MCF 10A (cell line): Measurements from ENCODE around the gene TM9SF2. TPM values are rescaled to one million over a fixed set of nuclear protein-coding genes. Genes with fewer than 3 reads are reported as not detected.

Experiments
- BruUV-seq: library from RNA; stranded (reverse); fragments of 400-500 nt; replicated peaks from 2 replicates; lab custom pipeline; 2021; lab: Mats Ljungman, UMichigan
- CTCF ChIA-PET: fragments of 300-600 bp; sonication (Branson Sonifier 250); formaldehyde crosslinking; extraction: SDS; loops from one replicate; lab custom pipeline; 2021; ENCODE audit warnings: antibody characterized with exemption, inconsistent platforms; lab: Yijun Ruan, JAX
- POLR2A ChIA-PET: fragments of 300-600, 350-650 bp; sonication (Branson Sonifier 250); formaldehyde crosslinking; extraction: SDS; loops from one replicate; lab custom pipeline; 2020; ENCODE audit warnings: antibody characterized with exemption, inconsistent platforms; lab: Yijun Ruan, JAX
- DNase-seq: peaks from one replicate; pipeline ENCODE4 v3.0.0-alpha.2; 2018; ENCODE audit not compliant: unreplicated experiment
- H3K27ac Mint-ChIP-seq: one replicate; pipeline ENCODE4 v1.8.0; 2022; ENCODE audit warnings: mild to moderate bottlenecking, low read depth, mixed read lengths; ENCODE audit not compliant: unreplicated experiment
- H3K27me3 Mint-ChIP-seq: one replicate; pipeline ENCODE4 v1.8.0; 2022; ENCODE audit warnings: mixed read lengths; ENCODE audit not compliant: insufficient read depth, unreplicated experiment
- H3K36me3 Mint-ChIP-seq: one replicate; pipeline ENCODE4 v1.8.0; 2022; ENCODE audit warnings: mild to moderate bottlenecking, moderate library complexity, mixed read lengths; ENCODE audit not compliant: insufficient read depth, unreplicated experiment
- H3K4me1 Mint-ChIP-seq: one replicate; pipeline ENCODE4 v1.8.0; 2022; ENCODE audit warnings: mixed read lengths; ENCODE audit not compliant: insufficient read depth, unreplicated experiment
- H3K4me3 Mint-ChIP-seq: one replicate; pipeline ENCODE4 v1.8.0; 2022; ENCODE audit warnings: mild to moderate bottlenecking, moderate library complexity, mixed read lengths; ENCODE audit not compliant: unreplicated experiment
- H3K9me3 Mint-ChIP-seq: one replicate; pipeline ENCODE4 v1.8.0; 2022; ENCODE audit warnings: mixed read lengths; ENCODE audit not compliant: unreplicated experiment
- CTCF ChIP-seq: fragments of 200-600 bp; IDR thresholded peaks from one replicate; pipeline ENCODE4 v1.8.0; 2022; ENCODE audit warnings: antibody characterized with exemption, mild to moderate bottlenecking; ENCODE audit not compliant: unreplicated experiment
- intact Hi-C: fragments of 100-400 bp; cut with micrococcal nuclease; formaldehyde crosslinking; loops from 2 replicates; pipeline ENCODE4 v1.14.1; 2022
- total RNA-seq: library from RNA; stranded (reverse); gene quantifications from 2 replicates; pipeline ENCODE4 v1.2.3, GENCODE V29; 2022

TM9SF2 gene
- total RNA-seq, 1 experiment from 2014 or later: 71.1 TPM

GRCh38 chr13:99507054-99507453, 5.8 kb downstream of the TM9SF2 start:
- Mint-ChIP-seq H3K4me1 (peaks cover 31% of the 10 kb centered on the region), H3K4me3 (no peak overlapping the region), H3K27ac (no peak overlapping the region), H3K9me3 (peaks cover 6% of the 10 kb centered on the region), H3K27me3 (no peaks in the 10 kb centered on the region), H3K36me3 (peaks cover 34% of the 10 kb centered on the region)
- CTCF ChIA-PET: interaction anchor here (0.7 to 5.6 kb wide), 9 partner anchors 9 to 330 kb away, joined by 3 to 43 read pairs (median 5); no protein-coding TSS in a partner anchor
- no TSS peak for BruUV-seq
- no peak for TF ChIP-seq CTCF
- no peak for DNase-seq
- intact Hi-C loops: no loop called here
- POLR2A ChIA-PET: interaction anchor here (1.0 to 3.2 kb wide), 3 partner anchors 8 to 66 kb away, joined by 3 to 16 read pairs (median 3); no protein-coding TSS in a partner anchor

GRCh38 chr13:99507551-99507950, 6.3 kb downstream of the TM9SF2 start:
- DNase-seq: no peak
- intact Hi-C loops: no loop called here
- TF ChIP-seq CTCF: no peak
- POLR2A ChIA-PET: interaction anchor here (0.7 to 3.2 kb wide), 4 partner anchors 9 to 70 kb away, joined by 3 to 16 read pairs (median 3); no protein-coding TSS in a partner anchor
- H3K9me3 Mint-ChIP-seq: peaks cover 6% of the 10 kb centered on the region
- no peak overlapping the region for H3K27ac Mint-ChIP-seq
- CTCF ChIA-PET: interaction anchor here (0.7 to 5.6 kb wide), 9 partner anchors 8 to 331 kb away, joined by 3 to 43 read pairs (median 5); no protein-coding TSS in a partner anchor
- H3K36me3 Mint-ChIP-seq: peaks cover 32% of the 10 kb centered on the region
- H3K27me3 Mint-ChIP-seq: no peaks in the 10 kb centered on the region
- peaks cover 36% of the 10 kb centered on the region for H3K4me1 Mint-ChIP-seq
- H3K4me3 Mint-ChIP-seq: no peak overlapping the region
- BruUV-seq: no TSS peak

GRCh38 chr13:99507986-99508385, 6.7 kb downstream of the TM9SF2 start:
- H3K9me3 Mint-ChIP-seq: peaks cover 6% of the 10 kb centered on the region
- ChIA-PET POLR2A (interaction anchor here (0.7 to 3.2 kb wide), 4 partner anchors 9 to 70 kb away, joined by 3 to 16 read pairs (median 3); no protein-coding TSS in a partner anchor), CTCF (interaction anchor here (4.0 to 5.6 kb wide), 3 partner anchors 8 to 71 kb away, joined by 20 to 43 read pairs (median 33); no protein-coding TSS in a partner anchor)
- no peak overlapping the region for H3K27ac Mint-ChIP-seq
- H3K4me3 Mint-ChIP-seq: no peak overlapping the region
- TF ChIP-seq CTCF: no peak
- intact Hi-C loops: no loop called here
- H3K4me1 Mint-ChIP-seq: peaks cover 40% of the 10 kb centered on the region
- peaks cover 32% of the 10 kb centered on the region for H3K36me3 Mint-ChIP-seq
- BruUV-seq: no TSS peak
- DNase-seq: no peak
- no peaks in the 10 kb centered on the region for H3K27me3 Mint-ChIP-seq

- no peak for TF ChIP-seq CTCF
- BruUV-seq: no TSS peak
- H3K27ac Mint-ChIP-seq: no peak overlapping the region
- no peaks in the 10 kb centered on the region for H3K27me3 Mint-ChIP-seq
- no peak overlapping the region for H3K4me3 Mint-ChIP-seq
- peaks cover 26% of the 10 kb centered on the region for H3K36me3 Mint-ChIP-seq
- ChIA-PET POLR2A (no interaction called here), CTCF (interaction anchor here (0.9 to 1.2 kb wide), 5 partner anchors 67 to 333 kb away, joined by 3 to 7 read pairs (median 3); no protein-coding TSS in a partner anchor)
- peaks cover 36% of the 10 kb centered on the region for H3K4me1 Mint-ChIP-seq
- peaks cover 6% of the 10 kb centered on the region for H3K9me3 Mint-ChIP-seq
- DNase-seq: no peak
- intact Hi-C loops: no loop called here
These were observed 8.2 kb downstream of the TM9SF2 start for GRCh38 chr13:99509479-99509878.
